Hippocampal formation (tissue), 2 donors: ENCODE data around the gene CPNE4.

Source experiments
- DNase-seq, 2 donors: peaks; one replicate each; lab custom pipeline; 2025; lab: John Stamatoyannopoulos, UW

CPNE4 gene

DNA sequence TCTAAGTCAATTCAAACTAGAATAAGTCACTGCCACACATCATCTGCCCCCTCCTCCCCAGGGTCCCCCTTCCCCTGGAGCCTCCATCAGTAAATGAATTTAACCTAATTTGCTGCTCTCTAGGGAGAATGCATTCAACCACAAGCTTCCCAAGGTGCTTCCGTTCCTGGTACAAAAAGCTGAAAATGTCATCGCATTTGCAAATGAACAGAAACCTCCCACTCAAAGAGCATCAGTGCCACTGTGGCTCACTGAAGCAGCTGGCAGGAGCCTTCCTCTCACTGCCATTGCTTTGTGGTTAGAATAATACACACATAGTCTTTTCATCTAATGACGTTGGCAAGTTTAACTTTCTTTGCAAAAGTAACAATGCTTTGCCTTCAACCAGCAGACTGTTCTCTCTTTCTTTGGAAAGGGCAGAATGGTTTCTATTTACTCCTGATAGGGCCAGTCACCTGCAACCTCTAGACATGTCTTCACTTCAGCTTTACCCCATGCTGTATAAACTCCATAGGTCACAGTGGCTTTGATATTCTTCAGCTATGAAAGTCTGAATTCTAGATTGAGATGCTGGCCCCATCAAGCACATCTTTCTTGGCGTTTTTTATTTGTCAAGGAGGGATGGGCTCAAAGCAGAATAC is 238.1 kb downstream of the CPNE4 start:
- DNase-seq = peak in 1 of 2 donors; percentile 26

DNA sequence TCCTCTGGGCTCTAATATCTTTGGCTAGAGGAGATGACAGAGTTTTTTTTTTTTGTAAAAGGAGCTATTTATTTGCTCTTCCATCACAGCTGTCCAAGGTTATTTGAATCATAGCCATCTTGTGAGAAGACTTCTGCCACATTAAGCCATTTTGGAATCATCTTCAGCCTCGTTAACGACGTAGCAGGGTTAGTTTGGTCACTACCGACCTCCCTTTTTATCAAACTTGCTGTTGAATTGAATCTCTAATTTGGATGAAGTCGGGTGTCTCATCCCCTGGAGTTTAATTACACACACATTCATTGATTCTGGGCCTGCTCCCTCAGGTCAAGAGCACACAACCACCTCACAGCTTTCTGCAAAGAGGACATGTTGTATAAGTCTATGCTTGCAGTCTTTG is 238.7 kb downstream of the CPNE4 start:
- DNase-seq = no peak

DNA sequence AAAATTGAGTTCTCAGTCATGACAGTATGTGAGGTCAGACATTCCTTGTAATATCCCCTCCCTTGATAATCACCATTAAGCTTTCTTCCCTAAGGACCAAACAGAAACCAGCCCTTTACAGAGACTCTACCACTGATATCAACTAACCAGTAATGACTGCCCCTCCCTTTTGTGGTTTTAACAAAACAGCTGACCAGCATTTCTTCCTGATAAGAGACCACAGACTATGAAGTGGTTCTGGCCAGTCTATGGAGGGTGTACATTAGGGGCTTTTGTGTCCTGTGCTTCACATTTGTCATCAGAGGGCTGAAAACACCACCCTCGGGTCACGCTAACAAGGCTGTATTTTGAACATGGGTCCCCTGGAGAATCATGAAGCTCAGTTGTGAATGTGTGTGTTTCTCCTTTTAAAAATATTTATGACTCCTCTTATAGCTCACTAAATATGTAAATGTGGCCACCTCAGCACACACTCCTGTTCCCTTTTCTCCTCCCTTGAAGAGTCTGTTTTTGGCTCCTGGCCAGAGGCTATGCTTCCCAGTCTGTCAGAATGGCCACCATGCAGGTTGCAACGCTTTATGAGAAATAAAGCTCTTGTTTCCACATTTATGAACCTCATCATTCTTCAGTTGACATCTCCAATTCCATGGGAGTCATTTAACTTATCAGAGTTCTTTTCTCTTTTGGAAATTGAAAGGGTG is 239.3 kb downstream of the CPNE4 start:
- DNase-seq = no peak

DNA sequence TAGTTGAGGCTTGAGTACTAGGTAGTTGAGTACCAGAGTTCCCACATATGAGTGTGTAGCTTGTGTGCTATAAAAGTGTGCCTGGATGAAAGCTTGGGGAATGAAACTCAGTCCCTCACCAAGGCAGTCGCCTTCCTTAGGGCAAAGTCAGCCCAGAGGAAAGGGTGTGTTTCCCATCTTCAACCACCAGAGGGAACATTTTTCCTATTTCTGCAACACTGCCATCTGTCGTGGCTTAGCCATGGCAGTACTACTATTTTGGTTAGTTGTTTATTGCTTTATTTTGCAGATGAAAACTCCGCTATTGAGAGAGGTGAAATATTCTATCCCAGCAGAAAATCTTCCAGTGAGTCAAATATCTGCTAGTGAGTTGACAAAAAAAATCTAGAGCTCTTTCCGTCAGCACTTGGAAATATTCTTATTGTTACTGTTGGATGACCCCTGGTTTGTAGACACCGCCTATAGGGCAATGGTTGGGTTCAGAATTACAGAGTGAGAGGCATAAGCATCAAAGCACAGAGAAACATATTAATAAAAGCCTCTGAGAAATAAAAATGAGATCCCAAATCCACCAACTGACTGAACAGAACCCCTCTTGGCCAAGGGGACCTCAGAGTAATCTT is 239.9 kb downstream of the CPNE4 start:
- peak; percentile 10 to 30 for DNase-seq

GRCh38 chr3:131793870-131794269 is 240.9 kb downstream of the CPNE4 start:
- DNase-seq = no peak

DNA sequence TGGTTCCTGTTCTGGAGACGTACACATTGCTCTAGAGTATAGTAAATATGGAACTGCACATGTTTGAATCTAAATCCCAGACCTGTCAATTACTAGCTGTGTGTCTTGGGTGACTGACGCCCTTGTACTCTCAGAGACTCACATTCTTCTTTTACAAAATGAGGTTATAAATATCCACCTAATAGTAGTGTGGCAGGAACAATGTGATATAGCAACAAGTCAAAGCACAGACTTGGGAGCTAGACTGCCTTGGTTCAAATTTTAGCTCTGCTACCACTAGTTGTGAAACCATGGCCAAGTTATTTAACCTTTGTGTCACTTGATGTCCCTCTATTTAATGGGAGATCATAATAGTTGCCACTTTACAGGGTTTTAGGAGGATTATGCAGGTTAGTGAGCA is 245.6 kb downstream of the CPNE4 start:
- DNase-seq = no peak

DNA sequence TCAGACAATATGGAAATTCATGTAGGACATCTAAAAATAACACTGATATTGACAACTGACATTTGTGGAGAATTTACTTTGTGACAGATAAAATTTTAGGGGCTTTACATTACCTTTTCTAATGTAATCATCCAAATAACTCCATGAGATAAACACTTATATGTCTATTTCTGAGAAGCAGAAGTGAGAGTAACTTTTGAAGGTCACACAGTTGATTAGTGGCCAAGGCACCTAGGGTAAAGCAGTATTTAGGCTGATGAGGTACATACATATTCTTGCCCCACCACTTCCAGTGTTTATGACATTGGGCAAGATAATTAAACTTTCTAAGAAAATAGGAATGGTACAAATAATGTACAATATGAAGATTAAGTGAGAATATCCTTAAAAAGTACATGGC is 248.4 kb downstream of the CPNE4 start:
- no peak for DNase-seq

DNA sequence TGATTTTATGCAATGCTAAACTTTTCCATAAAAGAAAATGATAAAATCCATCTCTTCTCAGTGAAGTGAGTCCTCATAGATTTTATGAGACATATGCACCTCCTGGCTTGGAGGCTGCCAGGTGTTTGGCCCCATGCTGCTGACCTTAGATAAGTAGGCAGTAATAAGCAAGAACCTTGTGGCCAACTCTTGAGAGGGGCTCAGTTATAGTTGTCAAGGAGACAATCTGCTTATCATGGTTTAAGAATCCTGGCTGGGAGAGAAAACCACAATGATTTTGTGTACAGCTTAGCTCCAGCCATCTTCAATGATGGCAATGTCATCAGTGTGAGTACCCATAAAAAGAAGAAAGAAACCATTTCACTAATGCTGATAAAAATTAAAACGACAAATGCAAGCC is 252.1 kb downstream of the CPNE4 start:
- DNase-seq = no peak

DNA sequence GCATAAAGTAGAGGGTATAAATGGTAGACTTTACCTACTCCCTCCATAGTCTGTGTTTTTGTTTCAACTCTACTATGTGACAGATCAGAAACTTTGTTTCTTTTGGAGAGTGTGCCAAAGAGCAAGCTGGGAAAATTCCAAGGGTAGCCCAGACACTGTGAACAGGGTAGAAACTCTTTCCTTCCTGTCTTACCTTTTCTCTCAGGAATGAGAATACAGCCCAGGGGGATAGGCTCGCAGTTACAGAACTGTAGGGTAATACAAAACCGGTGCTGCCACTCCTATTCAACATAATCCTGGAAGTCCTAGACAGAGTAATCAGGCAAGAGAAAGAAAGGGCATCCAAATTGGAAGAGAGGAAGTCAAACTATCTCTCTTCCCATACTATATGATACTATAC is 256.3 kb downstream of the CPNE4 start:
- DNase-seq = no peak

DNA sequence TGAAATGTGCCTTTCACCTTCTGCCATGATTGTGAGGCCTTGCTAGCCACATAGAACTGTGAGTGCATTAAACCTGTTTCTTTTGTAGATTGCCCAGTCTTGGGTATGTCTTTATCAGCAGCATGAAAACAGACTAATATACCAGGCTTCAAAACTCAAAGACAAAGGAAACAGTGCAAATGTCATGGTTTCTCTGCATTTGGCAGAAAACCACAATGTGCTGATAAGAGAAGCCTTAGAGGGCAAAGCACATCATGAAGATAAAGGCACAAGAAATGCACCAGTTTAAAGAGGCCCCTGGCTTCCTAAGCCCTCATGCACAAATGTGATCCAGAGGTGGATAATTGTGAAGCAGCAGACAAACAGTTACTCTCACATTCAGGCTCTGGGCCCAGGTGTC is 259.2 kb downstream of the CPNE4 start:
- no peak for DNase-seq

- no peak for DNase-seq
Measured at GRCh38 chr3:131772269-131773026, 262.4 kb downstream of the CPNE4 start.

GRCh38 chr3:131762981-131763564 is 271.7 kb downstream of the CPNE4 start:
- no peak for DNase-seq

GRCh38 chr3:131756405-131756804 is 278.4 kb downstream of the CPNE4 start:
- DNase-seq = no peak

DNA sequence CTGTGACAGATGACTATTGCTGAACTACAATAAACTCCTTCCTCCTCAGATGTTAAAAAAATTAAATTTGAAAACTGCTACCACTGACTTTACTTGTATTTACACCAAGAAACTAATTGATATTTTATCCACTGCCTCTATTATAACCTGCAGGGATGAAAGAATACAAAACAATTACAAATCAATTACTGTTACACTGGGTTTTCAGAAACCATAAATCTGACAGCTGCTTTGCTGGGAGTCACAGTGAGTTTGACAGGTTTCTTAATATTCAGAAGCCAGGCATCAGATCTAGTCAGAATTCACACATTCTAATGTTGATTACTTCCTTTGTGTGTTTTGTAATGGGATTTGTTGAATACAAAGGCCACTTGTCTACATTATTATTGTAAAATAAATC is 279.4 kb downstream of the CPNE4 start:
- DNase-seq = no peak

DNA sequence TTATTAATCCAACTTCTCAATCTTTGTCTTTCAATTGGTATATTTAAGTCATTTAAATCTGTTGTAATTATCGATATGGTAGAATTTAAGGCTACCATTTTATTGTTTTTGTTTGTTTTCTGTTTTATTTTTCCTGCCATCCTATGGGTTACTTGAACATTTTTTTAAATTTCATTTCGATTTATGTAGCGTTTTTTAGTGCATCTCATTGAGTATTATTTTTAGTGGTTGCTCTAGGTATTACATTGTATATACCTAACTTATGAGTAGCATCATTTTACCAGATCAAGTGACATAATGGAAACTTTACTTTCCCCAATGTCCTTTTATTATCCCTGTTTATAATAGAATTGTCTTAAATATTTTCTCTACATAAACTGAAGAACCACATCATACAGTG is 284.6 kb downstream of the CPNE4 start:
- no peak for DNase-seq

GRCh38 chr3:131749826-131750225 is 285.0 kb downstream of the CPNE4 start:
- no peak for DNase-seq

- no peak for DNase-seq
Measured at GRCh38 chr3:131747466-131747865, 287.3 kb downstream of the CPNE4 start.

DNA sequence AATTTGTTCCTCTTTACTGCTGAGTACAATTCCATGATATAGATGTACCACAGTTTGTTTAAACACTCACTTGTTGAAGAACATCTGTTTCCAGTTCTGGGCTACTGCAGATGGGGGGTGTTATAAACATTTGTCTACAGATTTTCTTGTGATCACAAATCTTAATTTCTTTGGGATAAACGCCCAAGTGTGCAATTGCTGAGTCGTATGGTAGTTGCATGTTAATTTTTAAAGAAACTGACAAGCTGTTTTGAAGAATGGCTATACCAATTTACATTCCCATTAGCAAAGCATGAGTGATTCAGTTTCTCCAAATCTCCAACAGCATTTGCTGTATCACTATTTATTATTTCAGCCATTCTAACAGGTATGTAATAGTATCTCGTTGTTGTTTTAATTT is 290.0 kb downstream of the CPNE4 start:
- DNase-seq = no peak

DNA sequence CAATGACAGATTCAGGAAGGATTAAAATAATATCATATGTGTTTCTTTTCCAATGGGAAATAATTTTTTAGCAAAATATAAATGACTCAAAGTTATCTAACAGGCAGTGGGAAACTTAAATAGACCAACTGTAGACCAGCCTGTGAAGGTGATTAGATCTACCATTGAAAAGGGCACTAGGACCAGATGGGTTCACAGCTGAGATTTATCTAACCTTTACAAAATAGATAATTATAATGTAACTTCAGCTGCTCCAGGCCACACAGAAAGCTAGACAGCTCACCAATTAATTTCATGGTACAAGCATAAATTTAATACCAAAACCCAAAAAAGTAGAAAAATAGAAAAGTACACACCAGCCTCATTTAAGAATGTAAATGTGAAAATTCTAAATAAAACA is 291.7 kb downstream of the CPNE4 start:
- DNase-seq = no peak

DNA sequence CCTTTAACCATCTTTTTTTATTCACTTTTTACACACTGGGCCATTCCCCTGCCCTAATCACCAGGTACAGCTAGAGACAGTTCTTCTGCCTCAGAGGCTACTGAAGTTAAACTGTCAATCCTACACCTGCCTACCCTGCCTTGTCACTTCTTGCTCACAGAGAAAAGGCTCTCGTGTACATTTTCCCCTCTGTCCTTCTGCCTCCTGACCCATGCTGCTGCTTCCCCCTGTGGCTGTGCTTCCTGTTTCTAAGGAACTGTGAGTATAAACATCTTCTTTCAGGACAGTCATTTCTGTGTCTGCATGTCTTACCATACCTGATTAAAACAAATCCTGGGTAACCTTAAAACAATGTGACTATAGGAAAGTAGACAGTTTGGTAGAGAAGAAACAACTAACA is 295.6 kb downstream of the CPNE4 start:
- no peak for DNase-seq

- DNase-seq = no peak
Measured at GRCh38 chr3:131738095-131738494, 296.7 kb downstream of the CPNE4 start.

DNA sequence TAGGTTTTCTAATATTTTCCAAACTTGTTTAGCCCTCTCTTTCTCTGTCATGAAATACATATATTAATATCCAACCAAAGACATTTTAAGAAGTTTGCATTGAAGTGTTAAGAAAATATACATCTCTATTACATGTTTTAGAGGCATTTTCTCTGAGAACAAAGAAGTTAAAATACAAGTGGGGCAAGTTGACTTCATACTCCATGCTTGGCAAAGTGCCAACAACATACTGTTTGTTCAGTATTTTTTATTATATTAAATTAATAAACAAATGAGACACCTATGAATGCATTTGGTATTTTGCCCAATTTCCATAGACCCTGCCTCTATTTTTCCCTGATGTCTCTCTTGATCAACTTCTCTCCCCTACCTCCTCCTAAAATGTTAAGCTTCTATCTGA is 299.3 kb downstream of the CPNE4 start:
- DNase-seq = no peak
